Measurements from ENCODE around the gene BORCS8. TPM values are rescaled to one million over a fixed set of nuclear protein-coding genes. Genes with fewer than 3 reads are reported as not detected.
"Not testable (repeated sequence)": the region's sequence is repeated elsewhere in the genome, so short reads cannot be mapped to it uniquely, and the experiment has no call there.

Gene BORCS8
- total RNA-seq, 1 donor from 2014 or later: 33.5 TPM

- intact Hi-C loops (cut with micrococcal nuclease): no loop called here
Measured at GRCh38 chr19:19154768-19155494, 37.0 kb downstream of the BORCS8 start.

- intact Hi-C loops (cut with micrococcal nuclease): no loop called here
Measured at GRCh38 chr19:19152668-19153384, 39.1 kb downstream of the BORCS8 start.

DNA sequence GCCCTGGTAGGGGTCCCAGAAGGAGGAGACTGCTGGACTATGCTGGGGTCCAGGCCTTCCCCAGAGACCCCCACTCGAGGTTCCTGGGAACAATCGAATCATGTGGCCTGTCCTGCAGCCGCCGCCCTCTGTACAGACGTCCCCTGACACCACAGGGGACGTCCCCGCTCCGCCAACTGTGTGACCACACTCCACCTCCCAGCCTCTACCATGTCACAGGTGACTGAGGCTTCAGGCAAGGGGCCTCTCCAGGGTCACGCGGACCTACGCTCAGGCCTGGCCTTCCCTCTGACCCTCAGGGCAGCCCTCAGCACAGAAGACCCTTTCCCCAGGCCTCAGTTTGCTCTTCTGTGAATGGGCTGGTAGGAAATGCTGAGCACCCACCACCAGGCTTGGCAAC lies 40.5 kb downstream of the BORCS8 start:
- intact Hi-C loops (cut with micrococcal nuclease): no loop called here

DNA sequence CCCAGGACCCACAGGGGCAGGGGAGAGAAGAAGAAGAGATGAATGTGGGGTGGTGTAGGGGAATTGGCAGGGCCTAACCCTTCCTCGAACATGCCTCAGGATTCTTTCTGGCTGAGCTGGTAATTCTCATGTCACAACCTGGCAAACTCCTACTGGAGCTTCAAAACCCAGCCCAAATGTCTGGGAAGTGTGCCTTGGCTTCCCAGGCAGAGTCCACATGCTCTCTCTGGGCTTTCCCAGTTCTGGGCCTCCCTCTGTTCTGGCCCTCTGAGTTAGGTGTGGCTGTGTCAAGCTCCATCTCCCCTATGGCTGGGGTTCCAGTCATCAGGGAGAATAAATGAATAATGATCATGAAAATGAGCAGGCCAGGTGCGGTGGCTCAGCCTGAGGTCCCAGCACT lies 42.5 kb downstream of the BORCS8 start:
- intact Hi-C loops (cut with micrococcal nuclease): no loop called here

GRCh38 chr19:19148504-19148903 lies 43.4 kb downstream of the BORCS8 start:
- intact Hi-C loops (cut with micrococcal nuclease): not testable (repeated sequence)

DNA sequence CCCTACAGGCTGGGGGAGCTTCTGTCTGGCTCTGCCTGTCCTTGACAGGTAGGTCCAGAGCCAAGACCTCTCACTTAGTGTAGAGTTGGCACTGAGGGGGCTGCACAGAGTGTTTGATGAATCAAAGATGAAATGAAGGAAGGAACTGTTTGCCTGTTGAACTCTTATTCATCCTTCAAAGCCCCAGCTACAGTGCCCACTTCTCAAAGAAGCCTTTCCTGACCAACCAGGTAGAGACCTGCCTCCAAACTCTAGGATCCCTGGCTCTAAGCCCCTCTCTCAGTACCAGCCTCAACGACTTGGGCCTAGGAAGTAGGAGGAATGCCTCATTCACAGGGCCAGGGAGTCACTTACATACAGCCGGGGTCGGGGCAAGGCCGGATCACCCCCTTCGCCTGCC lies 44.6 kb downstream of the BORCS8 start:
- intact Hi-C loops (cut with micrococcal nuclease): no loop called here

- intact Hi-C loops (cut with micrococcal nuclease): loop anchor here (1.0 kb wide), 4 partner anchors 28 to 343 kb away; no protein-coding TSS in a partner anchor
Measured at GRCh38 chr19:19146865-19147264, 45.1 kb downstream of the BORCS8 start.

DNA sequence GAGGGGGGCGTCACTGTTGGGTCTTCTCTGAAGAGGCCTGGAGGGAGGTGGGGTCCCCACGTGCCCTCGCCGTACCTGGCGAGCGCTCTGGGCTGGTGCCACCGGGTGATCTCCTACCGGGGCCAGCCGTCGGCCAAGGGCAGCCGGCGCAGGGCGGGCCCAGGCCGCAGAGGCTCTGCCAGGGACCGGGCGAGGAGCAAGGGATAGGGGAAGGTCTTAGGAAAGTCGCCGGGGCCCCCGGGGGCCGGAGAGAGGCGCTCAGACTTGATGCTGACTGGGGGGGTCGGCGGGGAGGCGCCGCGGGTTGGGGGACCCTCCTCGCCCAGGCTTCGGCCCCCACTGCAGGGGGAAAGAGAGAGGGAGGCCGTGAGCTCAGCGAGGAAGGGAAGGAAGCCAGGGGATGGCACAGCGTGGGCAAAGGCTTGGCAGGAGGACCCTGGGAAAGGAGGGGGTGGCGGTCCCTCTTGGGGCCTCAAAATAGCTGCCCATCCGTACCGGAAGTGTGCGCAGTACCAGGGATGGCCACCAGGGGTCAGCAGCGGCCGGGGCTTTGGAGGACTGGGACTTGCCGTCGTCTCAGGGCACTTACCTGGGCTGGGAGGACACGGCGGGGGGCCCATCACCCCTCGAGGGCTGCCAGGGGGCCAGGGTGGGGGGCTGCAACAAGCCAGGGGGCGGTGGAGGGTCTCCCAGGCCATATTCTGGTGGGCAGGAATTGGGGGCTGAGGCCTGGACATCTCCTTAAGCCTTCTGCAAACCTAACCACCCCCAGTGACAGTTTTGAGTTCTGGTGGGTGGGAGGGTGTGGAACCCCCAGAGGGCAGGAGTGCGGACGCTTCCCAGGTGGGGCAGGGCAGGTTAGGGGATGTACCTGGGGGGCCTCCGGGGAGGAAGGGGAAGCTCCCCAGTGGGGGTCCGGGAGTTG lies 46.0 kb downstream of the BORCS8 start:
- intact Hi-C loops (cut with micrococcal nuclease): loop anchor here (1.0 kb wide), 4 partner anchors 29 to 344 kb away; no protein-coding TSS in a partner anchor

DNA sequence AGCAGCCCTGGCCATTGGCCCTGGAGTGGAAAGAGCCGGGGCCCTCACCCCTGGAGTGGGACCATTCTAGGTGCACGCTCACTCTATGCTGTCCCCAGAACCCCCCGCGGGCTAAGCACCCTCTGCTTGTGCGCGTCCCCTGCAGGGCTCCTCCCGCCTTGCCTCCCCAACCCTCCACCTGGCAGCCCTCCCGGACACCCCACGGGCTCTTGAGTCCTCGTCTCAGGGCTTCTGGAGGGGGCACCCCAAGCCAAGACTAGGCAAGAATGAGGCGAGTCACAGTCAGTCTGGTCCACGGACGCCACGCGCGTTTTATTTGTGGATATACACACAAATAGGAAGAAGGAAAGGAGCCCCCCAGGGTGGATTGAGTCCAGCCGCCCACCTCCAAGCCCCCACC lies 46.7 kb downstream of the BORCS8 start:
- intact Hi-C loops (cut with micrococcal nuclease): no loop called here

DNA sequence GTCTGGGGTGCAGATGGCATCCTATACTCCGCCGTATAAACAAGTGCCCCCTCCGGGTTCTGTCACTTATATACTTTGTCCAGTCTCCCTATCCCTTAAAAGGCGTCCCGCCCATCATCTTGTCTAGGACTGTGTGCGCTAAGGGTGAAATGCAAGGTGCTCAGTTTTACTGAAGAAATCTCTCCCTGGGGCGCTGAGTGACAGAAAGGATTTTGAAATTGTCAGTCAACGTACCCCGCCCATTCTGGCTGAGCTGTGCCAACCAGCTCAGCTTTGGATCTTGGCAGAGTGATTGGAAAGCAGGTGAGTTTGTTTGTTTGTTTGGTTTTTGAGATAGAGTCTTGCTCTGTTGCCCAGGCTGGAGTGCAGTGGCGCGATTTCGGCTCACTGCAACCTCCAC lies 49.6 kb downstream of the BORCS8 start:
- intact Hi-C loops (cut with micrococcal nuclease): no loop called here

DNA sequence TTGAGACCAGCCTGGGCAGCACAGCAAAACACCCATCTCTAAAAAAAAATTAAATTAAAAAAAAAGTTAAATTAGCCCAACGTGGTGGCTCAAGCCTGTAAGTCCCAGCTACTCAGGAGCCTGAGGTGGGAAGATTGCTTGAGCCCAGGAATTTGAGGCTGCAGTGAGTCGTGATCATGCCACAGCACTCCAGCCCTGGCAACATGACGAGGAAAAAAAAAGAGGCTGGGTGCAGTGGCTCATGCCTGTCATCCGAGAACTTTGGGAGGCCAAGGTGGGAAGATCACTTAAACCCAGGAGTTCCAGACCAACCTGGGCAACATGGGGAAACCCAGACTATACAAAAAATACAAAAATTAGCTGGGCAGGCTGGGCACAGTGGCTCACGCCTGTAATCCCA lies 51.5 kb downstream of the BORCS8 start:
- intact Hi-C loops (cut with micrococcal nuclease): no loop called here

DNA sequence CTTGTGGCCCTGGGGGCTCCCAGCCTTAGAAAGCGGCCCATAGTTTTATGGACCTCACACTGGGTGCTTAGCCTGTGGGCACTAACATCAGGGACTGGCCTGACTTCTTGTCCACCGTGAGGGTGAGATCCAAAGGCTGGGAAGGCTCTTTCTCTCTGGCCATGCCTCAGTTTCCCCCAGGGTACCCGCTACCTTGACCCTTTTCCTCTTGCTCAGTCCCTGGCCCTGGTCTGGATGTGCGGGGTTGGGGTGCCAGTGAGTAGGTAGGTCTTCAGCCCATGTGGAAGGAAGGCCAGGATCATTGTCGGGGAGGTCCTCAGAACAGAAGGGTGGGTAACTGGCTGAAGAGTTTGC lies 52.1 kb downstream of the BORCS8 start:
- intact Hi-C loops (cut with micrococcal nuclease): loop anchor here (1.0 to 2.0 kb wide), 5 partner anchors 31 to 689 kb away; partner anchors contain the start of gene MEF2B

- intact Hi-C loops (cut with micrococcal nuclease): loop anchor here (1.0 to 2.0 kb wide), 11 partner anchors 32 to 688 kb away; partner anchors contain the start of genes BORCS8, COPE, DDX49 and MAU2
Measured at GRCh38 chr19:19138109-19138981, 53.6 kb downstream of the BORCS8 start, which contains the start of gene TMEM161A. Gene TMEM161A (minus strand): TSS chr19:19138478. CDS start chr19:19138428, 50 bp downstream.

DNA sequence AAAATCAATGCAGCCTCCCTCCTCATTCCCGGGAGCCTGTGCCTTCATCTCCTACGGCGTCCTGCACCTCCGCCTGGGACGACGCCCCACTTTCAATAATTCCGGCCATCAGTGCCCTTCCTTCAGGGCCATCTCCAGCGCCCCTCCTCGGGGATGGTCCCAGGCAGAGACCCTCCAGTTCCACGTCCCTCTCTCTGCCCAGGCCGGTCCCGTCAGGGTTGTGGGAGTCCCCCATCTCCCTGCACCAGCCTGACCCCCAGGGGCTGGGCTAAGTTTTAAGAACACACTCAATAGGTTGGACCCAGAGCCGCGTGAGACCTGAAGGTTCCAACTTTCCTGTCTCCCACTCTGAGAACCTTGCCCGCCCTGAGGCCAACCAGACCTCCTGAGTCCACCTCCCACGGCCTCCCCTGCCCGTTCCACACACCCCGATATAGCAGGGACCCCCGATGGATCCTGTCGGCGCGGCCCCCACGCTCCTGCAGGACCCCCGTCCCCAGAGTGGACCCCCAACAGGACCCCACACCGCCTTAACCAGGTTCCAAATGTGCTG lies 54.3 kb downstream of the BORCS8 start:
- intact Hi-C loops (cut with micrococcal nuclease): loop anchor here (1.0 to 2.0 kb wide), 11 partner anchors 33 to 687 kb away; partner anchors contain the start of genes BORCS8, COPE, DDX49 and MAU2

- intact Hi-C loops (cut with micrococcal nuclease): not testable (repeated sequence)
Measured at GRCh38 chr19:19135713-19136112, 56.2 kb downstream of the BORCS8 start.

DNA sequence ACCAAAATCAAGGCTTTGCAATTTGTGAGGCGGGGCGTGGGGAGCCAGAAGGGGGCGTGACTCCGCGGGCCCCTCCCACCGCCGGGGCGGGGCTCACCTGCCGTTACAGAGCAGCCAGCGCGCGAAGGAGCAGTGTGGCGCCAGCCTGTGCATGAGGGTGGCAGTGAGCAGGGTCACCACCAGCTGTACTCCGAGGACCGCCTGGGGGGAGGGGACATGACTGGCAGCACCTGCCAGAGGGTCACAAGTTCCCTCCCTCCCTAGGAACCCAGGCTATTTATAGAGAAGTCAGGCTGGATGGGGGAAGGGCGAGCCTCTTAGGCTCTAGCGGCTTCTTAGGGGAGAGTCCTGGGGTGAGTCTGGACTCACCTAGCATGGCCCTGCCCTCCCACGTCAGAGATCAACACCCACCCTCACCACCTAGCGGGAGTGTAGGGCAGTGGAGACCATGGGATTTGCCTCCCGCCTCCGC lies 57.2 kb downstream of the BORCS8 start:
- intact Hi-C loops (cut with micrococcal nuclease): no loop called here

GRCh38 chr19:19133985-19134384 lies 58.0 kb downstream of the BORCS8 start:
- intact Hi-C loops (cut with micrococcal nuclease): no loop called here

- intact Hi-C loops (cut with micrococcal nuclease): no loop called here
Measured at GRCh38 chr19:19132912-19133311, 59.0 kb downstream of the BORCS8 start.

DNA sequence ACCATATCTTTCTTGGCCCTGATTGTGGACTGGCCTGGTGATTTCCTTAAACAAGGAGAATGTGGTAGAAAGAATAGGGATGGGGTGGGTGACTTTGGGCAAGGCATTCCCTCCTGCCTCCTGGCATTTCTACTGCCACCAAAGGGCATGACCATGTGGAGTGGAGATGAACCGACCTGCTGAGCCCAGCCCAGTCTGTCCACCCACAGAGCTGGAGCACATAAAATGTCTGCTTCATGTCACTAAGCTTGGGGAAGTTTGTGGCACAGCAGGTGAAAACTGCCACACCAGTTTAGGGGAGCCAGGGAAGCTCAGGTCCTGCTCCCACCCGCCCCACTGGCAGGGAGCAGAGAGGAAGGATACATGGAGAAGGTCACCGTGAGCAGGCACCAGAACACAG lies 60.0 kb downstream of the BORCS8 start:
- intact Hi-C loops (cut with micrococcal nuclease): no loop called here
